Measurements from ENCODE around the gene C5orf52.

The C5orf52 gene

GRCh38 chr5:157649101-157649500, 22.2 kb upstream of the C5orf52 start:
- H3K4me3 ChIP-seq (ENCODE audit: low read depth, low read length): no peak overlapping the region
- TF ChIP-seq CTCF (IDR thresholded peaks at IDR 0.05; ENCODE audit: borderline replicate concordance, insufficient read depth, low read depth, low read length): no peak

GRCh38 chr5:157650991-157651611, 20.2 kb upstream of the C5orf52 start:
- H3K4me3 ChIP-seq (ENCODE audit: low read depth, low read length): no peak overlapping the region
- no peak for TF ChIP-seq CTCF (IDR thresholded peaks at IDR 0.05; ENCODE audit: borderline replicate concordance, insufficient read depth, low read depth, low read length)

- H3K4me3 ChIP-seq (ENCODE audit: low read depth, low read length): peak overlapping the region; percentile 37
- peak; percentile 53 for TF ChIP-seq CTCF (IDR thresholded peaks at IDR 0.05; ENCODE audit: borderline replicate concordance, insufficient read depth, low read depth, low read length)
Observed at GRCh38 chr5:157651623-157652376, 19.5 kb upstream of the C5orf52 start.

GRCh38 chr5:157652377-157652692, 19.0 kb upstream of the C5orf52 start, which contains the start of gene SOX30:
SOX30 (minus strand) TSS chr5:157652438; CDS start chr5:157652078, 360 bp downstream.
- no peak for TF ChIP-seq CTCF (IDR thresholded peaks at IDR 0.05; ENCODE audit: borderline replicate concordance, insufficient read depth, low read depth, low read length)
- peak within 1 kb of the TSS; percentile 37 for H3K4me3 ChIP-seq (ENCODE audit: low read depth, low read length)

- TF ChIP-seq CTCF (IDR thresholded peaks at IDR 0.05; ENCODE audit: borderline replicate concordance, insufficient read depth, low read depth, low read length): no peak
- H3K4me3 ChIP-seq (ENCODE audit: low read depth, low read length): no peak overlapping the region
Observed at GRCh38 chr5:157657516-157657915, 13.8 kb upstream of the C5orf52 start.

GRCh38 chr5:157658893-157659292, 12.4 kb upstream of the C5orf52 start:
- no peak for TF ChIP-seq CTCF (IDR thresholded peaks at IDR 0.05; ENCODE audit: borderline replicate concordance, insufficient read depth, low read depth, low read length)
- no peak overlapping the region for H3K4me3 ChIP-seq (ENCODE audit: low read depth, low read length)
